H1 (cell line): ENCODE measurements around the gene OTUD5.

Source experiments
- ASH2L ChIP-seq: fragments of 200-600, 300-600 bp; sonication (generic); IDR thresholded peaks from one replicate; pipeline ENCODE4 v1.7.1; 2017; ENCODE audit warnings: low read length
- BRCA1 ChIP-seq: IDR thresholded peaks from 2 replicates; pipeline ENCODE4 v1.6.1; 2012; ENCODE audit warnings: low read depth, low read length, improper control_type of control experiment
- CHD1 ChIP-seq: IDR thresholded peaks from 2 replicates; pipeline ENCODE4 v1.6.1; 2012; ENCODE audit warnings: low read depth, low read length, improper control_type of control experiment
- CTBP2 ChIP-seq: IDR thresholded peaks from 2 replicates; pipeline ENCODE4 v1.7.0; 2011; ENCODE audit warnings: borderline replicate concordance, mild to moderate bottlenecking, moderate library complexity, mixed read lengths, low read length; ENCODE audit not compliant: insufficient read depth, insufficient read length
- GTF2F1 ChIP-seq: IDR thresholded peaks from 2 replicates; pipeline ENCODE4 v1.6.1; 2012; ENCODE audit warnings: low read depth, low read length, improper control_type of control experiment, borderline replicate concordance
- KDM5A ChIP-seq: fragments of 200-600 bp; IDR thresholded peaks from 2 replicates; pipeline ENCODE4 v1.7.1; 2012; ENCODE audit warnings: mild to moderate bottlenecking, low read length, inconsistent platforms, mixed read lengths
- MAFK ChIP-seq: IDR thresholded peaks from 2 replicates; pipeline ENCODE4 v1.6.1; 2012; ENCODE audit warnings: low read depth, mild to moderate bottlenecking, improper control_type of control experiment, low read length
- POLR2A ChIP-seq, 2 experiments: IDR thresholded peaks; 1 replicate in 1 of 2; 2 replicates in 1 of 2; pipeline ENCODE4 v1.6.1; 2011; ENCODE audit warnings: low read depth in 2 of 2, low read length in 2 of 2, mild to moderate bottlenecking in 2 of 2; ENCODE audit errors: control extremely low read depth in 1 of 2
- POLR2AphosphoS5 ChIP-seq: IDR thresholded peaks from 2 replicates; pipeline ENCODE4 v1.6.1; 2011; ENCODE audit warnings: low read depth, low read length
- TEAD4 ChIP-seq: IDR thresholded peaks from 2 replicates; pipeline ENCODE4 v1.6.1; 2012; ENCODE audit warnings: low read depth, low read length, inconsistent platforms, mixed read lengths
- TF ChIP-seq, protein P1 (sequence below): IDR thresholded peaks from 2 replicates; pipeline ENCODE4 v1.6.1; 2012; ENCODE audit warnings: inconsistent platforms
- TF ChIP-seq, protein P2 (sequence below): IDR thresholded peaks from 2 replicates; pipeline ENCODE4 v1.6.1; 2011; ENCODE audit warnings: low read length, improper control_type of control experiment
- TF ChIP-seq, protein P3 (sequence below), 3 experiments: IDR thresholded peaks; 1 replicate in 2 of 3; 2 replicates in 1 of 3; pipeline versions ENCODE4 v1.5.1 to v1.6.1; 2011; ENCODE audit warnings: low read length in 3 of 3, mild to moderate bottlenecking in 3 of 3, inconsistent platforms in 2 of 3, low read depth in 1 of 3, moderate library complexity in 1 of 3; ENCODE audit not compliant: insufficient read depth in 1 of 3; ENCODE audit errors: control extremely low read depth in 1 of 3

DNA sequence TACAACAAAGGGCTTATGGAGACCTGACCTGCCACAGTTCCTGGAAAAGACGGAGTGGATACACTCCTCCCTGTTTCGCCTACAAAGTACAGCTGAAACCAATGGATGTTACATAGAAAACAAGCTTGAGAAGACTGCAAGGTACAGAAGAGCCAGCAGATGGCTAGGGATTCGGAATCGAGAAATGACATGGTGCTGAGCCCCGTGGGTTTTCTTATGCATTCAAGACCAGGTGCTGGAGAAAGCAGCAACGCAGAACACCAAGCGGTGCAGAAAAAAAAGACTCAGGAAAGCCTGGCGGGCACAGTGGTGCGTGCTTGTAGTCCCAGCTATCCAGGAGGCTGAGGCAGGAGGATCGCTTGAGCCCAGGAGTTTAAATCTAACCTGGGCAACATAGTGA lies 73.7 kb downstream of the OTUD5 start:
- TF ChIP-seq, protein P1, sequence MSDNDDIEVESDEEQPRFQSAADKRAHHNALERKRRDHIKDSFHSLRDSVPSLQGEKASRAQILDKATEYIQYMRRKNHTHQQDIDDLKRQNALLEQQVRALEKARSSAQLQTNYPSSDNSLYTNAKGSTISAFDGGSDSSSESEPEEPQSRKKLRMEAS, result no peak
- TF ChIP-seq MAFK (no peak), POLR2A (IDR thresholded peaks at IDR 0.05; ENCODE audit: control extremely low read depth in 1 of 2, low read depth in 2 of 2, low read length in 2 of 2) (no peak), POLR2AphosphoS5 (no peak), ASH2L (no peak), BRCA1 (no peak), CTBP2 (no peak), KDM5A (no peak), TEAD4 (no peak), GTF2F1 (no peak), CHD1 (no peak)
- TF ChIP-seq, protein P2, sequence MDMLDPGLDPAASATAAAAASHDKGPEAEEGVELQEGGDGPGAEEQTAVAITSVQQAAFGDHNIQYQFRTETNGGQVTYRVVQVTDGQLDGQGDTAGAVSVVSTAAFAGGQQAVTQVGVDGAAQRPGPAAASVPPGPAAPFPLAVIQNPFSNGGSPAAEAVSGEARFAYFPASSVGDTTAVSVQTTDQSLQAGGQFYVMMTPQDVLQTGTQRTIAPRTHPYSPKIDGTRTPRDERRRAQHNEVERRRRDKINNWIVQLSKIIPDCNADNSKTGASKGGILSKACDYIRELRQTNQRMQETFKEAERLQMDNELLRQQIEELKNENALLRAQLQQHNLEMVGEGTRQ, result no peak
- TF ChIP-seq, protein P3, sequence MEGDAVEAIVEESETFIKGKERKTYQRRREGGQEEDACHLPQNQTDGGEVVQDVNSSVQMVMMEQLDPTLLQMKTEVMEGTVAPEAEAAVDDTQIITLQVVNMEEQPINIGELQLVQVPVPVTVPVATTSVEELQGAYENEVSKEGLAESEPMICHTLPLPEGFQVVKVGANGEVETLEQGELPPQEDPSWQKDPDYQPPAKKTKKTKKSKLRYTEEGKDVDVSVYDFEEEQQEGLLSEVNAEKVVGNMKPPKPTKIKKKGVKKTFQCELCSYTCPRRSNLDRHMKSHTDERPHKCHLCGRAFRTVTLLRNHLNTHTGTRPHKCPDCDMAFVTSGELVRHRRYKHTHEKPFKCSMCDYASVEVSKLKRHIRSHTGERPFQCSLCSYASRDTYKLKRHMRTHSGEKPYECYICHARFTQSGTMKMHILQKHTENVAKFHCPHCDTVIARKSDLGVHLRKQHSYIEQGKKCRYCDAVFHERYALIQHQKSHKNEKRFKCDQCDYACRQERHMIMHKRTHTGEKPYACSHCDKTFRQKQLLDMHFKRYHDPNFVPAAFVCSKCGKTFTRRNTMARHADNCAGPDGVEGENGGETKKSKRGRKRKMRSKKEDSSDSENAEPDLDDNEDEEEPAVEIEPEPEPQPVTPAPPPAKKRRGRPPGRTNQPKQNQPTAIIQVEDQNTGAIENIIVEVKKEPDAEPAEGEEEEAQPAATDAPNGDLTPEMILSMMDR (IDR thresholded peaks at IDR 0.05; ENCODE audit: control extremely low read depth in 1 of 3, insufficient read depth in 1 of 3, low read depth in 1 of 3, low read length in 3 of 3), result no peak
